HG03521 (cell line): ENCODE measurements around the gene CSF1.
"Not testable (repeated sequence)": the region's sequence is repeated elsewhere in the genome, so short reads cannot be mapped to it uniquely, and the experiment has no call there.

Experiments
- ATAC-seq: cut with Tn5 transposase; IDR thresholded peaks from one replicate; pipeline ENCODE4 v1.9.1; 2021; ENCODE audit warnings: mild to moderate bottlenecking, moderate library complexity; ENCODE audit not compliant: unreplicated experiment

CSF1 gene, protein sequence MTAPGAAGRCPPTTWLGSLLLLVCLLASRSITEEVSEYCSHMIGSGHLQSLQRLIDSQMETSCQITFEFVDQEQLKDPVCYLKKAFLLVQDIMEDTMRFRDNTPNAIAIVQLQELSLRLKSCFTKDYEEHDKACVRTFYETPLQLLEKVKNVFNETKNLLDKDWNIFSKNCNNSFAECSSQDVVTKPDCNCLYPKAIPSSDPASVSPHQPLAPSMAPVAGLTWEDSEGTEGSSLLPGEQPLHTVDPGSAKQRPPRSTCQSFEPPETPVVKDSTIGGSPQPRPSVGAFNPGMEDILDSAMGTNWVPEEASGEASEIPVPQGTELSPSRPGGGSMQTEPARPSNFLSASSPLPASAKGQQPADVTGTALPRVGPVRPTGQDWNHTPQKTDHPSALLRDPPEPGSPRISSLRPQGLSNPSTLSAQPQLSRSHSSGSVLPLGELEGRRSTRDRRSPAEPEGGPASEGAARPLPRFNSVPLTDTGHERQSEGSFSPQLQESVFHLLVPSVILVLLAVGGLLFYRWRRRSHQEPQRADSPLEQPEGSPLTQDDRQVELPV

DNA sequence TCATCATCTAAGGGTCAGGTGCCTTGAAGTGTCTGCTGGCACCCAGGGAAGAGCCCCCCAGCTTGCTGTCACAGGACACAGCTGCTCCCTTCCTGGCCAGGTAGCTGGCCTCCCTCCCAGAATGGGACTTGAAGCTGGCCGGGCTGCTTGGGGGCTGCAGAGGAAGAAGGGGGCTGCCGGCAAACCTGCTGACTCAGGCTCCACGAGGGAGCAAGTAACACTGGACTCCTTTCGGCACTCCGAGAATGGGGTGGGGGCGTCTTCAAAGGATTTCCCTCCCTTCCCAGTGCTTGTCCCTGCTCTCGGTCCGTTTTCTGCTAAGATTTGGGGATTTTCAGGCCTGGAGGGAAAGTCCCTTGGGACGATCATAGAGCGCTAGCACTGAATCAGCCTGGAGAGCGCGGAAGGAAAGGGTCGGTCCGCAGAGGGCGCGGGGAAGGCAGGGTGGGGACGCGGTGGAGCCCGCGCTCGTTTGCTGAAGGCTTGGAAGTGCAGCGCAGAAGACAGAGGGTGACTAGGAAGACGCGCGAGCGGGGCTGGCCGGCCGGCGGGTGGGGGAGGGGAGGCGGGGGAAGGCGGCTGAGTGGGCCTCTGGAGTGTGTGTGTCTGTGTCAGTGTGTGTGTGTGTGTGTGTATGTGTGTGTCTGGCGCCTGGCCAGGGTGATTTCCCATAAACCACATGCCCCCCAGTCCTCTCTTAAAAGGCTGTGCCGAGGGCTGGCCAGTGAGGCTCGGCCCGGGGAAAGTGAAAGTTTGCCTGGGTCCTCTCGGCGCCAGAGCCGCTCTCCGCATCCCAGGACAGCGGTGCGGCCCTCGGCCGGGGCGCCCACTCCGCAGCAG, at the start of gene CSF1:
Gene CSF1, plus strand, starts transcription at position 727 of the 840 bp plus-strand sequence. CDS start 175 bp downstream, outside the sequence.
- no peak for ATAC-seq

DNA sequence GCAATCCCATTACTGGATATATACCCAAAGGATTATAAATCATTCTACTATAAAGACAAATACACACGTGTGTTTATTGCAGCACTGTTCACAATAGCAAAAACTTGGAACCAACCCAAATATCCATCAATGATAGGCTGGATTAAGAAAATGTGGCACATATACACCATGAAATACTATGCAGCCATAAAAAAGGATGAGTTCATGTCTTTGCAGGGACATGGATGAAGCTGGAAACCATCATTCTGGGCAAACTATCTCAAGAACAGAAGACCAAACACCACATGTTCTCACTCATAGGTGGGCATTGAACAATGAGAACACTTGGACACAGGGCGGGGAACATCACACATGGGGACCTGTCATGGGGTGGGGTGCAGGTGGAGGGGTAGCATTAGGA, 49.0 kb upstream of the CSF1 start:
- not testable (repeated sequence) for ATAC-seq

DNA sequence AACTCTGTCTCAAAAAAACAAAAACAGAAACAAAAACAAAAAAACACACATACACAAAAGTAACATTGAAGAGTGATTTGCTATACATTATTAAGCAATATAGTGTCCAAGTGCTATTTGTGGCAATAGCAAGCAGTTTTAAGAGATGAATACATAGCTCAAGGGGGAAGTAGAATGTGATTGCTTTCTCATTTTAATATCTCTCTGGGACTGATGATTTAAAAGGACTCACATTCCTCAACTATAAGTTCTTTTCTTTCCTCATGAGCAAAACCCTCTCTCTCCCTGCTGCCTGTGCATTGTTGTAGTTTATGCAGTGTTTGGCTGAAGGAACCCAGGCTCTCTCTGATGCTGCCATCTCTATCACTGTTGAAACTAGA, 47.0 kb upstream of the CSF1 start:
- ATAC-seq, result no peak

DNA sequence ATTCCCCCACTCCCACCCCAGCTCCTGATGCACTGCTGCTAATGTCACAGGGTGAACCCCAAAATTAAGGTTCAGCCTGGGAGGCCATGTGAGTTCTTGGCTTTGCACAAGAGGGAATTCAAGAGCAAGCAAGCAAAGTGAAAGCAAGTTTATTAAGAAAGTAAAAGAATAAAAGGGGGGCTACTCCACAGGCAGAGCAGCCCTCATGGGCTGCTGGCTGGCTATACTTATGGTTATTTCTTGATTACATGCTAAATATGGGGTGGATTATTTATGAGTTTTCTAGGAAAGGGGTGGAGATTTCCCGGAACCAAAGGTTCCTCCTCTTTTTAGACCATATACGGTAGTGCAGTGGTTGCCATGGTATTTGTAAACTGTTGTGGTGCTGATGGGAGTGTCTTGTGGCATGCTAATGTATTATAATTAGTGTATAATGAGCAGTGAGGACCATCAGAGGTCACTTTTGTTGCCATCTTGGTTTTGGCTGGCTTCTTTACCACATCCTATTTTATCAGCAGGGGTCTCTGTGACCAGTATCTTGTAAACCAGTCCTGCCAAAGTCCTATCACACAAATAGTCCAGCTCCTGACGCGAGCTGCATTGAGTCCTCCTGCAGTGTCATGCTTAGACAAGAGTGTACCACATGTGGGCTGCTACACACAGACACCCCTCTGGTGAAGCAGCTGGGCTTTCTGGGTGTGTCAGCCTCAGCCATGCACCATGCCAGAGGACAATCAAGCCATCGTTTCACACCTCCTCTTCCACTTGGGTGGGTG, 46.4 kb upstream of the CSF1 start:
- no peak for ATAC-seq

DNA sequence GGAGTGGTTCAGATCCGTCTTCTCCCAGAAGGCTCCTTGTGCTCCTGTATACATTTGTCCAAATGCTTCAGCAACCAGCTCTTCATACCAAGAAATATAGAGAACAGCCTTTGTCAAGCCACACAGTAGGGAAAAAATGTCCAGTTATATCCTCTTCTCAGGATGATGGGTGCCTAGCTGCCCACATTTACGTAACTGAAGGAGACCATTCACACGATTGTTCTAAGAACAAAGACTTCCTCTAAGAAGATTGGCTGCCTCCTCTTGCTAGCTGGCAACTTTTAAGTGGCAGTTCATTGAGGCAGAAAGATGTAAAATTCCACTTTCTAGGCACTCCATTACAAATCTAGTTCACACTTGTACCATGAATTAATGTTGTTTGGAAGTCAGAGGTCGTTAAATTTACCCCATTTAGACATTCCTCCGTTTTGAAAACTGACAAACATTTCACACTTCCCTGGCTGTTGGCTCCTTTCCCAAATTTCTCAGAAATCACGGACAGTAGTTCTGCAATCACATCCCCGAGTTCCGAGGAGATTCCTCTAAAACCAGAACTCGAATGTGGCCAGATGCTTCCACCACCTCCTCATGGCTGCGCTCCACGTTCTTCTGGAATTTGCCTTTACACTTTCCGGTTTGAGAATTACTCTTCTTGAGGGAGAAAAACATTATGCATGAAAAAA, 45.6 kb upstream of the CSF1 start:
- ATAC-seq, result no peak

DNA sequence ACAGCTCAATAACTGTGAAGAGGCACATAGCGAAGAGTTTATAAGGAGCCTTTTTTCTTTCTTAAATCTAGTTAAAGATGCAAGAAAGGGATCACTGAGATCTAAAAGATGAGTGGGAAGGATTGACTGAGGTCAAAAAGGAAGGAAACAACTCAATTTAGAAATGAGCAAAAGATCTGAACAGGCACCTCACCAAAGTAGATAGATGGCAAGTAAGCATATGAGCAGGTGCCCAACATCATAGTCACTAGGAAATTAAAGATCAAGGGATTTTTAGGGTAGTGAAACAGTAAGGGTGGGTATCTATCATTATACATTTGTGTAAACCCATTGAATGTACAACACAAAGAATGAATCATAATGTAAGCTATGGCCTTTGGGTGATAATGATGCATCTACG, 44.6 kb upstream of the CSF1 start:
- ATAC-seq, result no peak

DNA sequence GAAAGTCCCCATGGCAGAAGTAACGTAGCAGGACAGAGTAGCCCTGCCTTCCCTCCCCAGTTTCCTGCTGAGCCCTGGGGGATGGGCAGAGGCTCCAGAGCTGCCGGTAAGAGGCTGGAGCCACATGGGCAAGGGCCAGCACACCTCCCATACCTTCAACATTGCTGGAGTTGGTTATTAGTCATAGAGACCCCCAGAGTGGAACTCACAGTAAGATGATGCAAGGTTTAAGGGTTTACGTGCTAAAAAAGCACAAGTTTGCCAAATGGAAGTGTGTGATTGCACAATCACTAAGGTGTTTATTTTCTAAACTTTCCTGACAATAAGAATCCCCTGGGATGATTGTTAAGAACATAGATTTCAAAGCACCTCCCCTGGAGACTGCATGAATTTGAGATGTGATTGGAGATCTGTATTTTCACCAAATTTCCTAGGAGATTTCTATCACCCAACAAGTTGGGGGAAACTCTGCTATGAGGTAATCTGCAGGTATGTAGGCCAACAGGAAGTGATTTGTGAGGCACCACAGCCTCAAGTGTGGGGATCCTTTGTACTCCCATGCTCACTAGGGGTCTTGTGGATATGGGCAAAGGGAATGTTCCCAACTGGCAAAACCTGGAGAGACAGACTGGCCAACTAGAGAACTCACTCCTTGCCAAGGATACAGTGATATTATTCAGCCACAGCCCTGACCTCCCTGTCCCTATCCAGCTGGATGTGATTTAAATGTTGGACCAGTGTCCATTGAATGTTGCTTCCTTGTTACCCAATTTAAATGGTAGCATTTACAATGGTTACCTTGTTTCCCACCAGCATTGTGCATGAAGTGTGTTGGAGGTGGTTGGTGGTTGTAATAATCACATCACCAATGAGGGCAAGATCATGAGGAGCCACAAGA, 37.1 kb upstream of the CSF1 start:
- no peak for ATAC-seq

DNA sequence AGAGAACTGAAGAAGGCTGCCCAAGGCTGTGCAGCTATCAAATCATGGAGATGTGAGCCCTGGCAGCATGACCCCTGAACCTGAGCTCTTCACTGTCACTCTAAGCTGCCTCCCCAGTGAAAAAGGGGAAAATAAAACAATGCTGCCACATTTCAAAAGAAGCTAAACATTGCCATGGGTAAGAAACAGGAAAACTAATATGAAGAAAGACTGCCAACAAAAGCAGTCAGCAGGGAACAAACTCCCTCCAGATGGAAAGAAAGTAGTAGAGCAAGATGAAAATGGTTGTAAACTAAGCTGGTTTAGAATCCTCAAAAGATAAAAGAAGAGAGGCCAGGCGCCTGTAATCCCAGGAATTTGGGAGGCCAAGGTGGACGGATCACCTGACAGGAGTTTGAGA, 36.2 kb upstream of the CSF1 start:
- ATAC-seq, result no peak

DNA sequence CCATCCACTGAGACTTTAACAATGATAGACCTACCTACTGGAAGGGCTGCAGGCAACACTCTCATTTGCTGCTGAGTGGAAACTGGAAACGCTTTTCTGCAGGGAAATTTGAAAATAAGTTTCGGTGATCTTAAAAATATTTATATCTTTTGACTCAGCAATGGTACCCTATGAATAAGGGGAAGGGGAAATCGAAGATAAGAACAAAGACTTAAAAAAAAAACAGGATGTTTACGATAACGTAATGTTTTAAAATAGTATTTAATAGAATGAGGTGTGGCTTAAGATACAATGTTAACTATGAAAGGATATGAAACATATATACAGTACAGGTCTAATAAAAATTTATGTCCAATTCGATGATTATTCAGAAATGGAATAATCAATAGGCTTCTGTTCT, 34.8 kb upstream of the CSF1 start:
- ATAC-seq, result no peak

DNA sequence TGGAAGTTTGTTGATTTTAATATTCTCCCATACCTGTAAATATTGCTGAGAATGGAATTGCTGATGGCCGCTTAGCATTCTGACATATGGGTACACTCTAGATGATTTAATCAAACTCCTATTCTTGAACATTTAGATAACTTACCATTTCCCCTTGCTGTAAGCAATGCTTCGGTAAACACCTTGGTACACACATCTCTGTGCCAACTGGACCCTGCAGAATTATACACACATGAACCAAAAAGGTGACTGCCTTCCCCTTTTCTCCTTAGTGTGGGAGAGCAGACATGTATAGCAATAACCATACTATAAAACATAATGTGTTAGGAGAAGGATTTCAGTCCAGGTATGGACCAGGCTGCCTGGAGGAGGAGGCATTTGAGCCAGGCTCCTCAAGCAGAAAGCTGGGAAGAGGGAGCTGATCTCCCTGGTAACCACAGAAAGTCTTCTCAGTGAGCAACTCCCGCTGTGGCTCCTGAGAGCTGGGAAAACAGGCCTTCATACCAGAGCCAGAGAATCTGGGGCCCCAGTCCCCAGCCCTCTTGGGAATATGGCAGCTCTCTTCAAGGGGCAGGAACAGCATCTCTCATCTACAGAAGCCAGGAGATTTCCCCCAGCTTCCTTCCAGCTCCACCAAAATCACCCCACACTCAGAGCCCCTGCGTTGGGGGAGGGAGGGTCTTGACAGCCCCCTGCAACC, 33.9 kb upstream of the CSF1 start:
- ATAC-seq, result no peak

DNA sequence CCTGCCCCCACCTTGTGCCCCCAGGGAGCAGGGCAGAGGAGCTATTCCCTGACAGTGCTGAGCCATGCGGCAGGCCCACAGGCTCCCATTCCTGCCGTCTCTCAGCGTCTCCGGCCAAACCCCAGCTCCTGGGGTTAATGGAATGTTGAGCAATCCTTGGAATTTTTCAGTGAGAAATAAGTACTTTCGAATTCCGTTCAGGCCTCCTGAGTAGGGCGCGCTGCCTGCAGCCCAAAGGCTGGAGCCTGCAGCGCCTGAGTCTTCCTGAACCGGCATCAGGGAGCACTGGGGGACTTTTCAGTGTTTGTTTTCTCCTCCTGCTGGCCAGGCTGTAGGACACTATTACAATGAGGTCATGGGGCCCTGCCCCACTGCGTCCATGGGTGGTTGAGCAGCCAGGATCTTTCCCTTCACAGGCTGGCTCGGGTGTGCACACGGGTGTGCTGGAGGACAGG, 33.3 kb upstream of the CSF1 start:
- no peak for ATAC-seq

DNA sequence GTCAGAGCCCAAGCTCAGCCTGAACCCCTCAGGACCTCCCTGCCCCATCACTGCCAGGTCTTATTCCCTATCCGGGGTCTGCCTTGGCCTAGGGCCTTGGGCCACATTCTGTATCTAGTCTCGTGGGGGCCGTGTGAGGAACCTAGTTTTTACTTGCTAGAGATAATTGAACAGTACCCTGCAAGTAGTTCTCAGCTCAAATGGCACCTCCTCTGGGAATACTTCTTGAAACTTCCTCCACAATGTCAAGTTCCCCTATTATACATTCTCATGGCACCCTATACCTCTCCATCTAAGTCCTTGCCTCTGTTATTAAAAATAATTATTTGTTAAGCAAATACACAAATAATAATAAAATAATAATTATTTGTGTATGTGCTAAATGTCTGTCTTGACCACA, 32.9 kb upstream of the CSF1 start:
- no peak for ATAC-seq

DNA sequence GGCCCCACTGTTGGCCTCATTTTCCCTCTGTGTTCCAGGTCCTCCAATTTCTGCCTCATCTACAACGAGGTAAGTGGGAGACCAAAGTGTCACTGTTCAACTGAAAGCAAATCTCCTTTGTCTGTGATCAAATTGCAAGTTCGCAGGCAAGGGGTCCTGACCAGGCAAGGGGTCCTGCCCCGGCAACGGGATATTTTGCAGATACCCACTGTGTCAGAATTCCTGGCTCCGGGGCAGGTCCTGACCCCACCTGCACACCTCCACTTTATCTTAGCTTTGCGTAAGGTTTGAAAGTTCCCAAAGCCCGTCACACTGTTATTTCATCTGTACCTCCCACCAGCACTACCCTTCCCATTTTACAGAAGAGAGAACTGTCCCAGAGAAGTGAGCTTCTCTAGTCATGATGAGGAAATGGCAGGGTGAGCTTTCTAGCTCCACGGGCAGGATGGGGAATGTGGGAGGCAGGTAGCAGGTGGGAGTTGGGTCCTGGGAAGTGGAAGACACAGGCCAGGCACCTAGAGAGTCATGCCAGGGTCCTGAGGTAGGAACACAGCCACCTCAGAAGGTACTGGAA, 32.0 kb upstream of the CSF1 start:
- no peak for ATAC-seq

DNA sequence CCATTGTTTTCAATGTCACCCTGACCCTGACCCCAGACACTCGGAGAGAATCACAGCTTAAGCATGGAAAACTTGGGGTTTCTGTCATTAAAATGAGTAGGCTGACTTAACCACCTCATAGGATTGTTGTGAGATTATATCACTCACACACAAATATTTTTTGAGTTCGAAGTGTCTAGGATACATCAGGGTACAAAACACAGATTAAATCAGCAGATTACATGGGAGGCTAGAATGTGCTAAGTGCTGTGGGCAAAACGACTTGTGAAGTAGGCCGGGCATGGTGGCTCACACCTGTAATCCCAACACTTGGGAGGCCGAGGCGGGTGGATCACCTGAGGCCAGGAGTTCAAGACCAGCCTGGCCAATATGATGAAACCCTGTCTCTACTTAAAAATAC, 31.3 kb upstream of the CSF1 start:
- ATAC-seq, result not testable (repeated sequence)

DNA sequence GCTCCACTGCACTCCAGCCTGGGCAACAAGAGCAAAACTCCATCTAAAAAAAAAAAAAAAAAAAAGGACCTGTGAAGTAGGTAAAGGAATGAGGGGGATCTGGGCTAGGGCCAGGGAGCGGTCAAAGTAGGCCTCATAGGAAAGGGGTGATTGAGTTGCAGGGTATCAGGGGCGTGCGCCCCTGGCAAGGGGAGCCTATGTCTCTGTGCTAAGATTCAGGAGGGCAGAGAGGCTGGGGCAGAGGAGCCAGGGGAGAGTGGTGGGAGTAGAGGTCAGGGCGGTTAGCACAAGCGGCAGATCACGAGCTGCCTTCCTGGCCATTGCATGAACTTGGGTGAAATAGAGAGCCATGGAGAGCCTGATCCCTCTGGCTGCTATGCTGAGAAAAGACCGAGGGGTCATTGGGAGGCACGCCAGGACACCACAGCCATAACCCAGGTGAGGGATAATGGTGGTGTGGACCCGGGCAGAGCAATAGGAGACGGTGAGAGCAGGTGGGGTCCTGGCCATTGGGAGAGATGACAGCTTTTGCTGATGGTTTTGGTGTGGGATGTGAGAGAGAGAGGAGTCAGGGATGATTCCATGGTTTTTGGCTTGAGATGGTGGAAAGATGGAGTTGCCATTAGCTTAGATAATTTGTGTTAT, 30.6 kb upstream of the CSF1 start:
- no peak for ATAC-seq

DNA sequence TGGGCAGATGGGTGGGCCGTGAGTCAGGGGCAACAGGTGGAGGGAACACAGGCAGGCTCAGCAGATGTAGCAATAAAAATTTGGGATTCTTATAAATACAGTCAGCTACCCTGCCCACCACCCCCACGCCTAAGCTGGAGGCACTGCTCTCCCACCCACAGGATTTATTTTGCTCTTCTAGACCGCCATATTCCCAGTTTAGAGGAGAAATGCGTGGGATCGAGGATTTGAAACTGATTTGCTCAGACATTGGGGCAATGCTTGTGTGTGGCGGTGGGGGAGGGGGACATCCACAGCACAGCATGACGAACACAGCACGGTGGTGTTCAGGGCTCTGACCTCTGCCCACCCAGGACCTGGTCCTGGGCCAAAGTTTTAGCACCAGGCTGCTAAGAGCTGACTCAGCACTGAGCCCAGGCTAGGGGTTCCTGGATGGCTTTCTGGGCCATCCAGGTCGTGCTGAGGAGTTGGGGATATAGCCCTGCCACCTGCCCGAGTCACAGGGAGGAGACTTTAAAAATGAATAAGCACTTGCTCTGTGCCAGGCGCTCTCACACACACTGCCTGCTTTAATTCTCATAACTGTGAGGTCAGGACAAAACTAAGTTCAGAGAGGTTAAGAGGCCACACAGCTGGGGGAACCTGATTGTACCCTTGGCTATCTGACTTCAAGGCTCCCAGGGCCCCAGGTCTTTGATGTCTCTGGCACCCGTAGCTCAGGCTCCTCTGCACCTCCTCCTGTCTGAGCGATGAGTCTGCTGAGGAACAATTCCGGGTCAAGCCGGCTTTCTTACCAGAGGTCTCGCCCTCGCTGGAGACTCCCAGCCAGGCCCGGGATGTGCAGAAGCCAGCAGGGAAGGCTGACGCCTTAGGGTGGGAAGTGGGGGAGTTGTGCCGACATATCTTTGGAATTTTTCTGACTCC, 29.4 kb upstream of the CSF1 start:
- no peak for ATAC-seq

DNA sequence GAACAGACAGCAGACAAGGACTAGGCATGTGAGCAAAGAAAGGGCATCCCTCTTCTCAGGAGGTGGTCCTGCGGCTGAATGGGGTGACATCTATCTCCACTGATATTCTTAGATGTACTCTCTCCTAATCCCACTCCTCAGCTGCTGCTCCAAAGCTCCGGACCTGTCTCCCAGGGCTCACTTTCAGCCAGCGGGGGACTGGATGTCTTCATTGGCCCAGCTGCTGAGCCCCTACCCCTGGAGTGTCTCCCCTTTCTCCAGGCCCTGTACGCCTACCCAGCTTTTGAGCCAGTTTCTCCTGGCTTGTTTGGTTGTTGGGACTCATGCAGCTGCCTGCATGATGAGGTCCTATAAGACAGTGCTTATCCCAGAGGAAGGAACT, 28.8 kb upstream of the CSF1 start:
- no peak for ATAC-seq
